DMS79 treated with DMSO at 0.1 percent for 48 hours (cell line): ENCODE results near the gene RBFOX2.
"Not testable (repeated sequence)": the region's sequence is repeated elsewhere in the genome, so short reads cannot be mapped to it uniquely, and the experiment has no call there.

ENCODE experiments used
- DNase-seq: peaks from one replicate; lab custom pipeline; 2025; lab: John Stamatoyannopoulos, UW

RBFOX2 gene

GRCh38 chr22:35733791-35734516 is 294.7 kb downstream of the RBFOX2 start:
- DNase-seq, result no peak

- no peak for DNase-seq
Observed at GRCh38 chr22:35733036-35733435, 295.6 kb downstream of the RBFOX2 start.

GRCh38 chr22:35732116-35732515 is 296.5 kb downstream of the RBFOX2 start:
- DNase-seq, result no peak

GRCh38 chr22:35731321-35731720 is 297.3 kb downstream of the RBFOX2 start:
- no peak for DNase-seq

GRCh38 chr22:35729309-35729698 is 299.3 kb downstream of the RBFOX2 start:
- no peak for DNase-seq

GRCh38 chr22:35728639-35729308 is 299.9 kb downstream of the RBFOX2 start:
- DNase-seq, result peak; percentile 19

GRCh38 chr22:35727436-35727835 is 301.2 kb downstream of the RBFOX2 start:
- no peak for DNase-seq

GRCh38 chr22:35726933-35727332 is 301.7 kb downstream of the RBFOX2 start:
- no peak for DNase-seq

- no peak for DNase-seq
Observed at GRCh38 chr22:35726398-35726797, 302.2 kb downstream of the RBFOX2 start.

- DNase-seq, result no peak
Observed at GRCh38 chr22:35725521-35725920, 303.1 kb downstream of the RBFOX2 start.

GRCh38 chr22:35721960-35722359 is 306.7 kb downstream of the RBFOX2 start:
- DNase-seq, result no peak

GRCh38 chr22:35719212-35719875 is 309.3 kb downstream of the RBFOX2 start:
- DNase-seq, result no peak

- no peak for DNase-seq
Observed at GRCh38 chr22:35717572-35717971, 311.1 kb downstream of the RBFOX2 start, which contains the start of gene APOL5. TSS of gene APOL5 (plus strand) at chr22:35717872. CDS start at chr22:35717872, 0 bp downstream.

- DNase-seq, result no peak
Observed at GRCh38 chr22:35712672-35713071, 316.0 kb downstream of the RBFOX2 start.

- DNase-seq, result no peak
Observed at GRCh38 chr22:35711336-35711735, 317.3 kb downstream of the RBFOX2 start.

GRCh38 chr22:35708917-35709316 is 319.7 kb downstream of the RBFOX2 start:
- no peak for DNase-seq

- no peak for DNase-seq
Observed at GRCh38 chr22:35708453-35708852, 320.2 kb downstream of the RBFOX2 start.

- DNase-seq, result no peak
Observed at GRCh38 chr22:35705141-35705540, 323.5 kb downstream of the RBFOX2 start.

GRCh38 chr22:35703861-35704584 is 324.6 kb downstream of the RBFOX2 start:
- DNase-seq, result no peak

- DNase-seq, result not testable (repeated sequence)
Observed at GRCh38 chr22:35699852-35700251, 328.8 kb downstream of the RBFOX2 start.

- no peak for DNase-seq
Observed at GRCh38 chr22:35697142-35697541, 331.5 kb downstream of the RBFOX2 start.

GRCh38 chr22:35695202-35695601 is 333.4 kb downstream of the RBFOX2 start:
- no peak for DNase-seq
